ENCODE data around the gene NRP1.
"Not testable (repeated sequence)": the region's sequence is repeated elsewhere in the genome, so short reads cannot be mapped to it uniquely, and the experiment has no call there.

Gene NRP1

DNA sequence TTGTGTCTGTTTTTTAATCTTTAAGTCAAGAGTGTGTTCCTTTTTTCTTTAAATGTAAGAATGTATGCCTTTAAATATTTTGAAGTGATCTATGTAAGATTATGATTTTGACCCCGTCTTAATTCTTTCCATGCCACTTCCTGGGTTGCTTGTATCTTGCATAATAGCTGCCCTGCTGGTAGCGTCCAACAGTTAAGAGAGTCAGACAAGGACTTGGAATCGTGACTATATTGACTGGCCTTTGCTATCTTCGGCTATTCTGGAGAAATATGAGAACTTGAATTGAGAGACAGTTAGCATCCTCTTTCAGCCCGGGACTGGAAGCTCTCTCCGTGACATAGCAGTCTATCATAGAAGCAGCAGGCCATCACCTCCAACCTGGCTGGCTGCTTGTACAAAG is 13.0 kb downstream of the NRP1 start:
- DNase-seq (ENCODE audit: low spot score) = no peak

DNA sequence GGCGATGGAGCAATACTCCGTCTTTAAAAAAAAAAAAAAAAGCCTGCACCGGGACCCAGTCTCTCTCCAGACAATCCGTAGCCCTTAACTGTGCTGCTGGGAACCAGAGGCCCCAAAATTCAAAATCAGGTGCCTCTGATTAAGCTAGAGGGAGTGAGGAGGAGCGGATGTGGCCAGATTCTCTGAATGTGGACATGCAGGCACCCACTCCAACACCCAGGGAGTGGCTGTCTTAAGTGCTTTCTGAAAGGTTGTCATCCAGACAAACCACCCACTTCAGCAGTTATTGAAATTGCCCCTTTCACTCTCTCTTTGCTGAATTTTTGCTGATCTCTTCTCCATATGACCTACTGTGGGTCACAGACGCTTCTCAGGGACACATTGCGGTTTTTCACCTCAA is 14.2 kb downstream of the NRP1 start:
- DNase-seq (ENCODE audit: low spot score) = no peak

DNA sequence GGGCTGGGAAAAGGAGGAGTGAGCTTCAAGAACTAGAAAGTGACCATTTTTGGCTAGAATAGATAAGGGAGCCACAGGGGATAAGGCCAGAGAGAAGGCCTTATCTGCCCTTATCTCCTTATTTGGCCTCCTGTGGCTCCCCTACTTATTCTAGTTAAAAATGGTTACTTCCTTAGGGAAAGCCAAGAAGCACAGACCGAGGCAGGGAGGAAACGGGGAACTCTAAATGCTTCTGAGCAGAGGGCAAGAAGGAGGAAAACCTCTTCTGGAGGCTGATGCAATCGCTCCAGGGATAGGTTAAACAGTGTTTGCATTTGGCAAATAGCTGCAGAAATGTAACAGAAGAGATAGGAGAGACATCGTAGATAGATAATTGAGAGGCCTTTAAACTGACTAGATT is 18.6 kb downstream of the NRP1 start:
- DNase-seq (ENCODE audit: low spot score) = no peak

DNA sequence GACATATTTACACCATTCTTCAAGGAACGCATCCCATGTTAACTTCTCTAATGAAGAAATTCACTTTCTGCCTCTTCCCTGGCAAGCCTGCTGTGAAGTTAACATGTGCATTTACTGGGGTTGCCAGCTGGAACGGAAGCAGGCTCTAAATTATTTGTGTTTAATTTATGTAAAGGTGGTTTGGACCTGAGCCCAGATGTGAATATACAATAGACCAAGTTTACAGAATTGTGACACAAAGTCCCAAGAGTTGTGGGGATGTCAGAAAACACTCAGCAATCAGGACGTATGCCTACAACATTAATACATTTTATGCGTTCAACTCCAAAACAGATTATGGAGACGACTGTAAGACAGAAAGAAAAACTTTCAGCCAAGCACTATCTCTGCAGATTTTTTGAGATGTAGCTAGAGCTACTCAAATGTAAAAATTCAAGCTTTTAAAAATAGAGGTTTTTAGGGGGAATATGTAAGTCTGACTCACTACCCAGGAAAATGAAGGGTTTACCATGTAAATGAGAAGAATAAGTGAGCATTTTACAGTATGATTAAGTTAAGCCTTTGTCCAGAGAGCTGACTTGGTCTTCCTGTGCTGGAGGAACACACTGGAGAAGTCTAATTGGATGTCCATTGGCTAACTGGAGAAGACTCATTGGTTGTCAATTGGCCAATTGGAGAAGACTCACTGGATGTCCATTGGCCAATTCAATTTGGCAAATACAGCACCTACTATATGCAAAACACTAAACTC is 19.5 kb downstream of the NRP1 start:
- no peak for DNase-seq (ENCODE audit: low spot score)

DNA sequence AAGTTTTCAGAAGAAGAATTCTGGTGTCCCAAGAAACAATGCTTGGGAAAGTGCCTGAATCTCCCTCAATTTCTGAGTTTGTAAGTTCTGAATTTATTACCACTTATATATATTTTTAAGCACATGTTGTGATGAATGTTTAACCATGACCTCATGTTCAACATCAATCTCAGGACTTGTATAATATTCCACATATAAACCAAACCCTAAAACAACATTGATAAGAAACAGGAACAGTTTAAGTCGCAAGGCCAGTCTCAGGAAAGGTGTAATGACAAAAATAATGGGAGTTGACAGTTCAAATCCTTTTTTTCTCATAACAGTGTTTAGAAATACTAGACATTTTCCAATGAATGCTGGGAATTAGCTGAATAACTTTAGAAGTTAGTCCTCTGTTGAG is 22.8 kb downstream of the NRP1 start:
- no peak for DNase-seq (ENCODE audit: low spot score)

DNA sequence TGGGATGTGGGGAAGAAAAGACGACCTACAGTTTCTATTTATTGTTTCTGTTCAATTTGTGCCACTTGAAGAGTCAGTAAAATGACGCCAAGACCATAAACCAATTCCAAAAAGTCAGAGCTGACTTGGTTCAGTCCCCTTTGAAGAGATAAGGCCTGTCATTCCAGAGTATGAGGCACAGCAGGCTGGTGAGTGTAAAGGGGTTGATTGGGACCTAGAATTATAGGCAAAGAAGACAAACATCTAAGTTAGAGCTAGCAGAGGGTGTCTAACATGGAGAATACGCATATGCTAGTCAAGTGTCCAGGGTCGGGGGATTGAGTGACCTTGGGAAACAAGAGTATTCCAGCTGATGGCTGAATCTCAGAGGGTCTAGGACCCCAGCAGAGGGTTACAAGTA is 23.6 kb downstream of the NRP1 start:
- no peak for DNase-seq (ENCODE audit: low spot score)

DNA sequence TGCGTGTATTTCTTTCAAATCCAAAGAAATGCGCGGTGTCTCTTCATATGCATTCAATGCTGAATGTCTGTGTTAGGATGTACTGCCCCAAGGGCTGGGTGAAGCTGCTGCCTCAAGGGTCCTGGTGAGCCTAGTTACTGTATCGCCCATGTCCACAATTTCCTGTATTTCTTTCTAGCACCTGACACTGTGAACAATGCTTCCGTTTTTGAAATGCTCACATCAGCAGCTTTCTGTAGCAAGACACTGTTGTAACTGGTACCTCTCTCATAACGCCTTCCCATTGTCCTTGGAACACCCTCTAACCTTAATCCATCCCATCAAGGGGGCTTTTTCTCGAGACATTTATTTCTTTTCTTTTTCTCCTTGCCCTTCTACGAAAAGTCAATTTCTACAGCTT is 25.1 kb downstream of the NRP1 start:
- no peak for DNase-seq (ENCODE audit: low spot score)

DNA sequence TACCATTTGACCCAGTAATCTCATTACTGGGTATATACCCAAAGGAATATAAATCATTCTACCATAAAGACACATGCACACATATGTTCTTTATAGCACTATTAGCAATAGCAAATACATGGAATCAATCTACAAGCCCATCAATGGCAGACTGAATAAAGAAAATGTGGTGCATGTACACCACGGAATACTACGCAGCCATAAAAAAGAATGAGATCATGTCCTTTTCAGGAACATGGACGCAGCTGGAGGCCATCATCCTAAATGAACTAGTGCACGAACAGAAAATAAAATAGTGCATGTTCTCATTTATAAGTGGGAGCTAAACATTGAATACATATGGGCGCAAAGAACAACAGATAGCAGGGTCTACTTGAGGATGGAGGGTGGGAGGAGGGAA is 26.6 kb downstream of the NRP1 start:
- no peak for DNase-seq (ENCODE audit: low spot score)

DNA sequence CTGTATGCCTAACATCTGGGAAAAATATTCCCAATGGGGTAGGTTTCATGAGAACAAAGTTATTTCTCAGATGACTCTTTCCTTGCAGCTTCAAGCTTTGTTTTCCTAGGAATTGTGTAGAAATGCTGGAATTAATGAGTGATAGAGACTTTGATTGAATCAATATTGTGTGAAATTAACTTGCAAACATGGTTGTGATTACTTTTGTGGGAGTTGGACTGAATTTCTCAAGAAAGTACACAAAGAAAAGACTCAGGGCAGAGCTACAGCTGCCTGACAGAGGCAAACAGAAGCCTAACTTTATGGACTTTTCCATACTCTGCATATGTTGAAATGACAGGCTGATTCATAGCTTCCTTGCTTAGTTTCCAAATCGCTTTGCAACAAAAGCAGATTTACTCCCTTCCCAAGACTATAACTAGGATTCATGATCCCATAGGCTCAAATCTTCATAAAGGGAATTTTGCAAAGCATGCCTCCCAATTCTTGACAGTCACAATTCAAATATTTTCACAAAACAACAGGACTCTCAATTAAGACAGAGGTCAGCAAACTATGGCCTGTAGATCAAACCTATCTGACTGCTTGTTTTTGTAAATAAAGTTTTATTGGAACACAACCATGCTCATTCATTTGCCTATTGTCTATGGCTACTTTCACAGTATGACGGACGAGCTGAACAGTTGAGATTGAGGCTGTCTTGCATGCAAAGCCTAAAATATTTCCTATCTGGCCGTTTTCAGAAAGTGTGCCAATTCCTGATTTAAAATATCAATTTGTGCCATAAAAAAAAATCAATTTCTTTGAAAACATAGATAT is 27.6 kb downstream of the NRP1 start:
- no peak for DNase-seq (ENCODE audit: low spot score)

DNA sequence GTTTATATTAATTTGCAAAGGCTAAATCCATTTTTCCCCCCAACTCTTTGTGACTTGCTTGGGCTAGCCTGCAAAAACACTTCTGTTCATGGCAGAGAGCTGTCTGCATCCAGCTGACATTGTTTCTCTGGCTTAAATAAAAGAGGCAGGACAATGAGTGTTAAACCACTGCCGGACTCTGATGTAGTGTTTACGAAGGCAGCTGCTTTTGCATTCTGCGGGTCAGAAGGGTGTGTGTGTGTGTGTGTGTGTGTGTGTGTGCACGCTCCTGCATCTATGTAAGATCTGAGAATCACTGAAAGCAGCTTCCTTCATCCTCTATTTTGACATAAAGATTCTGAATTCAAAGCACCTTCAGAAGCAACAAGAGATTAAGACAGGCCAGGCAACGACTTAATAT is 28.3 kb downstream of the NRP1 start:
- no peak for DNase-seq (ENCODE audit: low spot score)

DNA sequence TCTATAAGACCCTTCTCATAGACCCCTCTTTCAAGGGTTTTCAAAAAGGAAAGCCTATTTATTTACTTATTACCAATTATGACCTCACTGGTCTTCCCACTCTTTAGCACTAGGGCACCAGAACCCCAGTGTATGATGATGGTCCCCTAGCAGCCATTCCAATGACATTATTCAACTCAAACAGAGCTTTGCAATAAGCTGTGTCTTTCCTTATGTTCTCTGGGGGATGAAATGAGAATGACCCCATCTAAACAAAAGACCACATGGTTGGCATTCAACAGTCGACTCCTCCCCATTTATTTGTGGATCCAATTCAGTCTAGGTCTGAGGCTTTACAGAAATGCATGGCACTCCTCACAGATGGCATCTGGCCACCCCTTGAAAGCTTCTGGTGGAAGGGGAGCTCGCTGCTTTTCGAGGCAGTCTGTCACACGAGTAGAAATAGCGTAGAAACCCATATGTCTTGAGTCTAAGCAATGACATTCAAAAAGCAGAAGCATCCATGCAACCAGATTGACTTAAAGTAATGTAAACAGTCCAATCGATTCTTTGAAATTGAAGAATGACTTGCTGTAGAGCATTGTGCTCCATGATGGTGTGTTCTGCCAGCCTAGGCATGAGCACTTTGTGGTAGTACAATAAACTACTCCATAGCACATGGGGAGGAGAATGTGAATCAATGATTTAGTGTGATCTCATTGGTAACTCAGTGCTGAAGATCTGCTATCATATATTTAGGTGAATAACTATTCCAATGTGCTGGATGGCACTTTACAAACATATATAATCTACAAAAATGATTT is 29.8 kb downstream of the NRP1 start:
- DNase-seq (ENCODE audit: low spot score) = no peak

DNA sequence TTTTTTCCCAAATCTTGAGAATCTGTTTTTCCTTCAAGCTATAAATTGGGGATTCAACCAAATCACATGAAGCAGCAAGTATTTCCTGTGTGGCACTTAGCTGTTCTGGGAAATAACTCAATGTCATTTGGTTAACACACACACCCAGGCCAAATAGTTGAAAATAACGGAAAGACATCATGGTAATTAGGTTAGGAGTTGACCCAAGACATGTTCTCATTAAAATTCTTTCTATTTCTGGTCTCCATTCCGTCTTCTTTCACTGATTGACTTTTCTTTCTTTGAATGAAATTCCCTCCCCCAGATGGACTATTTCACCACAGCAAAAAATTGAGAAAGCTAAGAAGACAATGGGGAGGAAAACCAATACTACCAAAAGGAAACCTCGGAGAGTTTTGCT is 30.5 kb downstream of the NRP1 start:
- DNase-seq (ENCODE audit: low spot score) = no peak

DNA sequence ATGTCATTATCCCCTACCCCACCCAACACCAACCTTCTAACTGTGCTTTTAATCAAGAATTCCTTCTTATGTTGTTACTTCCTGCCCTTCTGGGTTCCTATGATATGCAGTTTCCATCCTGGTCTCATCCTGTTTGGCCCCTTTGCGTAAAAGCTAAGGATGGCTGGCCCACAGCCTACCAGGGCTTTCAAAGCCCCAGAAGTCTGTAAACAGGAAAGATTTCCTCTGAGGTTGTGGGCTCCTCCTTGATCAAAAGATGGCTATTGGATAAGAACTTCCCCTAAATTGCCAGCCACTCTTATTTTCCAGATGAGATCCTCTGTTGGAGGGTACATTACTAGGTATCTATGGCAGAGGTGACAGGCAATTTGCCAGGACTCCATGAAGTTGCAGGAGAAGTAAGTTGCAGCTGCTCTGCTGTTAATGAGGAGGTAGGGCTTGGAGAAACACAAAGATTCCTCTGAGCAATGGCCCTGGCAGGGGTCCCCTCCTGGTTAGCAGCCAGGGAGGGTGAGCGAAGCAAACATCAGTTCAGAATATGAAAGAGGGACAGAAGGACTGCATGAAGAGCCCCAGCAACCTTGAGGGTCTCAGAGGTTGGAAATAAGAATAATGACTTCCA is 32.1 kb downstream of the NRP1 start:
- DNase-seq (ENCODE audit: low spot score) = no peak

DNA sequence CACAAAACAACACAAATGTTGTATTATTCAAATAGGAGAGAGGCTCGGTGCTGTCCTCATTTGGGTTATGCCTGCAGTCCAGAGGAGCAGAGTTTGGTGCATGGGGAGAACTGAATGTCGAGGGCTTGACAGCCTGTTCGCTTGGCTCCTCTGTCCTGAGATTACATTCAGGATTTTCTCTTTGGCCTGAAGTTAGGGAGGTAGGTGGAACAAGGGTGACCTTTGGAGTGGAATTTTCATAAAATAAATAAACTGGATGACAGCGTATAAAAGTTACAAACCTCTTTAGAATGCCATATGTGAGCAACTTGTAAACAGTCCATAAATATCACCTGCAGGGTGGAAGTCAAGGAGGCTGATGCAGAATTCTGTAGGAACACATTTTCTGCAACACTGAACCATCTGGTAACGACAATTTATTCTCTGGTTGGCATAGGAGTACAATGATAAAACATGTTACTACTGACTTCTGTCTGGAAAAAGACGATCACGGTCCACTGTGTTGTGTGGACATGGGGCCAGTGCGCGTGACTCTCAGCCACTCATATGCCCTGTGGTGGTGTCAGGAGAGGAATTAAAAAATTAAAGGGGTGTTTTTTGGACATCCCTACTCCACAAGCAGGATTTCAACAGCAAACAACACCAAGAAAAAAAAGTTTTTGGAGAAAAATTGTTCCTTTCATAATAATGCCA is 33.2 kb downstream of the NRP1 start:
- no peak for DNase-seq (ENCODE audit: low spot score)

DNA sequence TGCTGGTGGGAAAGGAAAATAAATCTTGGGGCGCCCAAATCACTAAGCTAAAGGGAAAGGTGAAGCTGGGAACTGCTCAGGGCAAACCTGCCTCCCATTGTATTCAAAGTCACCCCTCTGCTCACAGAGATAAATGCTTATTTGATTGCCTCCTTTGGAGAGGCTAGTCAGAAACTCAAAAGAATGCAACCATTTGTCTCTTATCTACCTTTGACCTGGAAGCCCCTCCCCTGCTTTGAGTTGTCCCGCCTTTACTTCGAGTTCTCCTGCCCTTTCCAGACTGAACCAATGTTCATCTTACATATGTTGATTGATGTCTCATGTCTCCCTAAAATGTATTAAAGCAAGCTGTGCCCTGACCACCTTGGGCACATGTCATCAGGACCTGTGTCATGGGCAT is 33.9 kb downstream of the NRP1 start:
- DNase-seq (ENCODE audit: low spot score) = not testable (repeated sequence)

DNA sequence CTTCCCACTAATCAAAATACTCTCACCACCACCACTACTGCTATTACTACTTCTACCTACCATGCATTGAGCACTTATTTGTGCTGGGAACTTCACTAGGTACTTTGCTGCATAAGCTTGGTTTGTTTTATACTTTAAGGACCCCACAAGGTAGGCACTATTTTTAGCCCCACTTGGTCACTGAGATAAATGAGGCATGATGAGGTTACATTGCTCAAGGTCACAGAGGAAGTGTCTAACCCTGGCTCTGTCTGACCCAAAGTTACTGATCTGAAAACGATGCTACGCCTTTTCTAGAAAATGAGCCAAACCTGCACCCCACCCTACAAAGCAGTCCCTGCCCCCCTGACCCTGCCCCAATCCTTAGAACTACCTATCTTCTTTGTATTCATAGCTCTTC is 35.6 kb downstream of the NRP1 start:
- DNase-seq (ENCODE audit: low spot score) = no peak

DNA sequence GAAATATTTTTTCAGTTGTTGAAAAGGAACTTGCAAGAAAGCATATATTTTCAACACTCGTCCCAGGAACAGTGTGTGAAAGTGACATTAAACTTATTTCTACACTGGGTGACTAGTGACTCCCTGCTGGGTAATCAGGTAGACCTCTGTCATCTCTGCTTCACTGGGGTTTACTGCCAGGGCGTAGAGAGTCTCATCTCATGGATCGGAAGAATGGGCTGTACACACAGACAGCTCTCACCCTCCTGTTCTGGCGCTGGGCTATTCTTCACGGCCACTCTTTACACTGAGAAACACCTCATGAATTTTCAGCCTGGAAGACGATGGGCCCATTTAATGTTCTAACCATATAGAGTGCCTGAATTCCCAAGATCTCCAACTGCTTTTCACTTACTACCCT is 36.4 kb downstream of the NRP1 start:
- no peak for DNase-seq (ENCODE audit: low spot score)

DNA sequence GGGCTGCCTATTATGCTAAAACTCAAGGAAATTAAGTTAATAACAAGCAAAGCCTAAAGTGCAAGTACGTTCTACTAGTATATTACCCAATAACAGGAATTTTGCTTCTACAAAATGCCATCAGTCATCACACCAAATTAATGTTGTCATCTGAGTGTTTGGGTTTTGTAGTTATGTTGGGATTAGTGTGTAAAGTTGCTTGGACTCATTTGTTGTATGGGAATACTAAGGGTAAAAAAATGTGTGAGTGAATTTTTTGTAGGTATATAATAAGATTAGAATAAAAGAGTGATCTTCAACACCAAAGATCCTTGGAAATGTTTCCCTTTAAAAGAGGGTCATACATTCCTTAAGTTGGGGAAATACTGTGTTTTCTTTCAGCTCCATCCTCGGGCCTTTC is 38.6 kb downstream of the NRP1 start:
- no peak for DNase-seq (ENCODE audit: low spot score)

DNA sequence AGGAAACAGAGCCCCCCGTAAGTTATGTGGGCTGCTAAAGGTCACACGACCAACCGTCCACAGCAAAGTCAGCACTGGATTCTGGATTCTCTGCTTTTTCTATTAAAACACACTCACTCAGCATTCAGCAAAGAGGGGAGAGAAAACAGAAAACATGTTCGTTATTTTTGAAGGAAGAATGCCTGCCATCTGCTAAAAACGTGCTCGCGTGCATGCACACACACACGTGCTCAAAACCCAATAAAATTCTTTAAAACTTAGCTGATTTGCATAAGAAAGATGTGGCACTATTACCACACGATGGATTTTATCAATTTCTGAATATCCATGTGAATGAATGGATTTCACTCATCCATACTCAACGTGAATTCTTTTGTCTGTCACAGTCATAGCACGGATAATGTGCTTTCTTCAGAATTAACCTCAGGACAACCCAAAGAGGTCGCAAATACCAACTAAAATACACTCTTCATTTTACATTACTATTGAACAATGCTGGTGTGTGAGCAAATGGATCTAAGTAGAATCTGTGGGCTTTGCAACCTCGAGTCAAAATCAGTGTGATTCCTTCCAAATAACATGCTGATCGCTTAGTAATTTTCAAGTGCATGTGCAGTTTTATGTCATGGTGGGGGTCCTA is 40.8 kb downstream of the NRP1 start:
- DNase-seq (ENCODE audit: low spot score) = no peak

DNA sequence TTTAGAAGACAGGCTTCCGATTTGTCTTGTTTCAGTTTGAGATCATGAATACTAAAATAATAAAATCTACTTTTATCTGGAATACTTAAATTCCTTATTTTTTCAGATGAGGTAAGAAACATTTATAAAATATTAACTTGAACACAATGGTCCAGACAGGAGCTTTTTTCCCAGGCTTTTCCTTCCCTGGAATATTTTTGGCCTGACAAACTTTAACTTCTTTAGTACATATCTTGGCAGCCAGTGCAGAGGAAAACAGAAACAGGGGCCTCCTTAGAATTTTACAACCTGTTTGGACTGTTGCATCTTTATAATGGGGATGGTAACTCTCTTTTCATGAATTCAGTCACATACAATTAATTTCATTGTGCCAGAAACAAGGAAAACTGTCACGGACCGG is 41.4 kb downstream of the NRP1 start:
- peak; percentile 34 for DNase-seq (ENCODE audit: low spot score)

DNA sequence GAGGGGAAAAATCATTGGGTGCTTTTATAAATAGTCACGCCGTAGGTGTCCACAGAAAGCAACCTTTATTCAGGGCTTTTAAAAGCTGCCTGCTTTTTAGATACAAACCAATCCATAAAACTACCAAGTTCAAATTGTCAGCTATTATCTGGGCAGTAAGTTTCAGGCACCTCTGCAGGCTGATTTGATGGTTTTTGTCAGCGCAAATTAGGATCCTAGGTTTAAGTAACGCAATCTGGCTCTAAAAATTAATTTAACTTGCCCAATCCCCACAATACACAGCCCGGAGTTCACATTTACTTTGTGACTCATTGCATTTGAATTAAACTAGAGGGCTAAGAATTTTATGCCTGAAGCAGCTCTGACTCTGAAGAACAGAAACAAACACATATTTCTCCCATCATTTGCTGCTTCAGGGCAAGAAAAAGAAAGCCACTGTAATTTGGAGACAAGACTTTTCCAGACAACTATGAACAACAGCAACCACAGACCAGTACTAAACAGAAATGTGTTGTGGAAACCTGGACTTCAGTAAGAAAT is 43.3 kb downstream of the NRP1 start:
- DNase-seq (ENCODE audit: low spot score) = peak; percentile 76
